Measurements from ENCODE around the gene ZSCAN23.

DNA sequence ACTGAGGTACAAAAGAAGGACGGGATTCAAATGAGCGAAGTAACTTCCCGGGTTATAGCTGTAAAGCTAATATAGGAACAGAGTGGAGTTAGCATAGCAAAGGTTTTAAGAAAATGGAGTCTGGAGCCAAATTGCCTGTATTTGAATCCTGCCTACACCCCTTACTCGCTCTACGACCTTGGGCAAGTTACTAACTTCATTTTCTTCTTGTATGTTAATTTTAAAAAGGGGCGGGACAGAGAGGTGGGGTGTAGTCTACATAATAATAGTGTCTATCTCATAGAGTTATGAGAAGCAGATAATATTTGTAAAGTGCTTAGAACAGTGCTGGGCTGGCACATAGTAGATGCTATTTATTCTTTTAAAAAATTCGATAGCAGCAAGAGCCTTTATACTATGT is 705 bp downstream of the ZSCAN23 start:
- TF ChIP-seq CTCF (conservative IDR thresholded peaks at IDR 0.05; ENCODE audit: low read depth, low read length) (no peak), EZH2 (IDR thresholded peaks at IDR 0.05; ENCODE audit: borderline replicate concordance, low read depth, low read length, poor library complexity, severe bottlenecking) (no peak)
